Parathyroid adenoma (tissue), 2 donors: ENCODE results near the gene GNB3.

Source experiments
- H2AFZ ChIP-seq: fragments of 300-600 bp; sonication (generic); one replicate; pipeline ENCODE4 v1.7.0; 2017; ENCODE audit warnings: antibody characterized with exemption, mild to moderate bottlenecking
- H3K27ac ChIP-seq: fragments of 300-600 bp; sonication (generic); one replicate; pipeline ENCODE4 v1.7.0; 2017
- H3K27me3 ChIP-seq: fragments of 300-600 bp; sonication (generic); one replicate; pipeline ENCODE4 v1.7.0; 2017; ENCODE audit warnings: low read length; ENCODE audit not compliant: control insufficient read depth, insufficient read depth
- H3K36me3 ChIP-seq: fragments of 300-600 bp; sonication (generic); one replicate; pipeline ENCODE4 v1.7.0; 2017; ENCODE audit warnings: low read length; ENCODE audit not compliant: control insufficient read depth, insufficient read depth
- H3K4me1 ChIP-seq: fragments of 300-600 bp; sonication (generic); one replicate; pipeline ENCODE4 v1.7.0; 2017; ENCODE audit warnings: control low read depth
- H3K4me2 ChIP-seq: fragments of 300-600 bp; sonication (generic); one replicate; pipeline ENCODE4 v1.7.0; 2017; ENCODE audit warnings: low read length
- H3K4me3 ChIP-seq: fragments of 300-600 bp; sonication (generic); one replicate; pipeline ENCODE4 v1.7.0; 2017; ENCODE audit warnings: low read depth, low read length
- H3K79me2 ChIP-seq: fragments of 300-600 bp; sonication (generic); one replicate; pipeline ENCODE4 v1.7.0; 2017; ENCODE audit warnings: control low read depth
- H3K9ac ChIP-seq: fragments of 300-600 bp; sonication (generic); one replicate; pipeline ENCODE4 v1.7.0; 2017; ENCODE audit warnings: mild to moderate bottlenecking
- H3K9me3 ChIP-seq: fragments of 300-600 bp; sonication (generic); one replicate; pipeline ENCODE4 v1.7.0; 2017; ENCODE audit warnings: low read length; ENCODE audit not compliant: control insufficient read depth
- TF ChIP-seq, protein P1 (sequence below): fragments of 300-600 bp; sonication (generic); IDR thresholded peaks from one replicate; pipeline ENCODE4 v1.7.0; 2017; ENCODE audit warnings: antibody characterized with exemption, mild to moderate bottlenecking
- donor health status: primary hyperparathyroidism.

GNB3 gene

DNA sequence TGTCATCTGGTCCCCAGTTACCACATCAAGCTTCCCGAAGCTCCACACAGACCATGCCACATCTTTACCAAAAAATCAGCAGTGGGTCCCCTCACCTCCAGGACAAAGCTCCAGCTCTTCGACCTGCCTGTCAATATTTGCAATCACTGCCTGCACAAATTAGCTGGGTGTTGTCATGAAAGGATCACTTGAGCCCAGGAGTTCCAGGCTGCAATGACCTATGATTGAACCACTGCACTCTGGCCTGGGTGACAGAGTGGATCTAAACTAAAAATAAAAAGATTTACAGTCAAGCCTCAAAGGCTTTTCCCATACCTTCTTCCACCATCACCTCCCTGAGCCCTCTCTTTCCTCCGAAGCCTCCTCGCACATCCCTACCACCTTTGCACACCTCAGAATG, 44.1 kb upstream of the GNB3 start:
- no peak overlapping the region for H3K4me2 ChIP-seq
- peaks cover 7% of the 10 kb centered on the region for H3K79me2 ChIP-seq
- no peak overlapping the region for H3K27ac ChIP-seq
- TF ChIP-seq, protein P1, sequence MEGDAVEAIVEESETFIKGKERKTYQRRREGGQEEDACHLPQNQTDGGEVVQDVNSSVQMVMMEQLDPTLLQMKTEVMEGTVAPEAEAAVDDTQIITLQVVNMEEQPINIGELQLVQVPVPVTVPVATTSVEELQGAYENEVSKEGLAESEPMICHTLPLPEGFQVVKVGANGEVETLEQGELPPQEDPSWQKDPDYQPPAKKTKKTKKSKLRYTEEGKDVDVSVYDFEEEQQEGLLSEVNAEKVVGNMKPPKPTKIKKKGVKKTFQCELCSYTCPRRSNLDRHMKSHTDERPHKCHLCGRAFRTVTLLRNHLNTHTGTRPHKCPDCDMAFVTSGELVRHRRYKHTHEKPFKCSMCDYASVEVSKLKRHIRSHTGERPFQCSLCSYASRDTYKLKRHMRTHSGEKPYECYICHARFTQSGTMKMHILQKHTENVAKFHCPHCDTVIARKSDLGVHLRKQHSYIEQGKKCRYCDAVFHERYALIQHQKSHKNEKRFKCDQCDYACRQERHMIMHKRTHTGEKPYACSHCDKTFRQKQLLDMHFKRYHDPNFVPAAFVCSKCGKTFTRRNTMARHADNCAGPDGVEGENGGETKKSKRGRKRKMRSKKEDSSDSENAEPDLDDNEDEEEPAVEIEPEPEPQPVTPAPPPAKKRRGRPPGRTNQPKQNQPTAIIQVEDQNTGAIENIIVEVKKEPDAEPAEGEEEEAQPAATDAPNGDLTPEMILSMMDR: no peak
- H3K9ac ChIP-seq: no peak overlapping the region
- no peak overlapping the region for H3K4me3 ChIP-seq
- H3K9me3 ChIP-seq: no peaks in the 10 kb centered on the region
- H2AFZ ChIP-seq: no peak overlapping the region
- H3K36me3 ChIP-seq: no peaks in the 10 kb centered on the region
- no peaks in the 10 kb centered on the region for H3K27me3 ChIP-seq
- H3K4me1 ChIP-seq: no peaks in the 10 kb centered on the region

DNA sequence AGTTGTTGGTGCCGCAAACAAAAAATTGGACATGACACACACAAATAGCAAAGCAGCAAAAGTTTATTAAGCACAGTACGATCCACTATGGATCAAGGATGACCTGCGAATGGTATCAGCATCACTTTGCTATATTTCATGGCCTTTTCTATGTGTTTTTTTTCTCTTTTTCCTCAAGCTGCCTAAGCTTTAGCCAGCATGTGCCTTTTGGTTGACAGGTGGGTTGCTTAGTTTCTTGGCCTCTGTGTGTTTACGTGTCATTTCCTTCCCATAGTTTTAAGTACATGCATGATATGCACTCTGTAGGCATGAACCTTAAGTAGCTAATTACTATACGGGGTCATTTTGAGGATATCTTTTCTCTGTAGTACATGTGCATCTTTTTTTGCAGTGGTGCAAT, 41.6 kb upstream of the GNB3 start:
- no peaks in the 10 kb centered on the region for H3K9me3 ChIP-seq
- H3K79me2 ChIP-seq: no peaks in the 10 kb centered on the region
- no peaks in the 10 kb centered on the region for H3K4me1 ChIP-seq
- H3K27me3 ChIP-seq: no peaks in the 10 kb centered on the region
- no peak overlapping the region for H2AFZ ChIP-seq
- H3K9ac ChIP-seq: no peak overlapping the region
- no peak overlapping the region for H3K27ac ChIP-seq
- H3K4me3 ChIP-seq: no peak overlapping the region
- no peaks in the 10 kb centered on the region for H3K36me3 ChIP-seq
- H3K4me2 ChIP-seq: no peak overlapping the region
- TF ChIP-seq, protein P1: no peak

DNA sequence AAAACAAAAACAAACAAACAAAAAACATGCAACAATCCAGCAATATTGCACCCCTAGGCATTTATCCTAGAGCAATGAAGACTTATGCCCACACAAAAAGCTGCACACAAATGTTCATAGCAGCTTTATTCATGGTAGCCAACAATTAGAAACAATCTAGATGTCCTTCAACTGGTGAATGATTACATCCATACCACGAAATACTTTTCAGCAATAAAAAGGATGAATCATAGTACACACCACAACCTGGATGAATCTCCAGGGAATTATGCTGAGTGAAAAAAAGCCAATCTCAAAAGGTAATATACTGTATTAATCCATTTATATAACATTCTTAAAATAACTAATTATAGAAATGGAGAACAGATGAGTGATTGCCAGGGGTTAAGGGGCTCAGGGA, 33.6 kb upstream of the GNB3 start:
- Histone ChIP-seq H3K4me3 (no peak overlapping the region), H3K9ac (no peak overlapping the region), H3K79me2 (no peaks in the 10 kb centered on the region), H3K27me3 (no peaks in the 10 kb centered on the region), H2AFZ (no peak overlapping the region), H3K9me3 (no peaks in the 10 kb centered on the region), H3K4me1 (no peaks in the 10 kb centered on the region), H3K27ac (no peak overlapping the region), H3K36me3 (no peaks in the 10 kb centered on the region), H3K4me2 (no peak overlapping the region)
- TF ChIP-seq, protein P1: no peak

DNA sequence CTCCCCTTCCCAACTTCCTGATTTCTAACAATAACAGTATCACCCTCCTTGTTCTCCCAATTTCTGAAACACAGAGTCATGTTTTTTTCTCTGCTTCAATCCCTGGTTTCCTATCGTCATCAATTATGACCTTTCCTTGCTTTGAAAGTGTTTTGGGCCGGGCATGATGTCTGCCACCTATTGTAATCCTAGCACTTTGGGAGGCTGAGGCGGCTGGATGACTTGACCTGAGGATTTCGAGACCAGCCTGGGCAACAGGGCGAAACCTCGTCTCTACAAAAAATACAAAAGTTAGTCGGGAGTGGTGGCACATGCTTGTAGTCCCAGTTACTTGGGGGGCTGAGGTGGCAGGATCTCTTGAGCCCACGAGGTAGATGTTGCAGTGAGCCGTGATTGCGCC, 31.7 kb upstream of the GNB3 start:
- Histone ChIP-seq H3K9me3 (no peaks in the 10 kb centered on the region), H3K36me3 (no peaks in the 10 kb centered on the region), H2AFZ (no peak overlapping the region), H3K27me3 (no peaks in the 10 kb centered on the region), H3K9ac (no peak overlapping the region), H3K27ac (no peak overlapping the region), H3K4me3 (no peak overlapping the region), H3K4me2 (no peak overlapping the region), H3K79me2 (no peaks in the 10 kb centered on the region), H3K4me1 (no peaks in the 10 kb centered on the region)
- TF ChIP-seq, protein P1: no peak

DNA sequence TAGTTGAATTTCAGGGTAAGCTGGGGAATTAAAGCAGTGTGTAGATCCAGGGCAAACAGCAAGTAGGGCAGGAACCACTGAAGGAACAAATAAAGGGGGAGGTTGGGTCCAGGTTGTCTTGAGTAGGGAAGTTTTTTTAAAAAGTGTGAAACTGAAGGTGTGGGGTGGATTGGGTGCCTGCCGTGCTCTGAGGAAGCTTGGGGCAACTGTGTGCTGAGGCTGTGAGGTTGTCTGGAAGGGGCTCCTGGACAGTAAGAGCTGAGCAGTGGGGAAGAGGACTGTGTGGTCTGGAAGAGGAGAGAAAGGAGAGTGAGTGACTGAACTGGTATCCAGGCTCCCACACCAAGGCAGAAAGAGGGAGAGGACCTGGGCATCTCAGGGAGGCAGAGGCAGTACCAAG, 30.0 kb upstream of the GNB3 start:
- Histone ChIP-seq H3K4me3 (no peak overlapping the region), H3K9me3 (no peaks in the 10 kb centered on the region), H3K36me3 (no peaks in the 10 kb centered on the region), H3K9ac (no peak overlapping the region), H3K27me3 (no peaks in the 10 kb centered on the region), H3K4me2 (no peak overlapping the region), H3K27ac (no peak overlapping the region), H3K4me1 (no peaks in the 10 kb centered on the region), H3K79me2 (no peaks in the 10 kb centered on the region), H2AFZ (no peak overlapping the region)
- TF ChIP-seq, protein P1: no peak
